HG02981 (cell line): Measurements from ENCODE around the gene PARD6A.
"Not testable (repeated sequence)": the region's sequence is repeated elsewhere in the genome, so short reads cannot be mapped to it uniquely, and the experiment has no call there.

Experiments used
- ATAC-seq: cut with Tn5 transposase; IDR thresholded peaks from one replicate; pipeline ENCODE4 v1.9.1; 2021; ENCODE audit warnings: mild to moderate bottlenecking, moderate library complexity; ENCODE audit not compliant: unreplicated experiment

The PARD6A gene

GRCh38 chr16:67679935-67680897 lies 19.5 kb downstream of the PARD6A start:
- no peak for ATAC-seq

DNA sequence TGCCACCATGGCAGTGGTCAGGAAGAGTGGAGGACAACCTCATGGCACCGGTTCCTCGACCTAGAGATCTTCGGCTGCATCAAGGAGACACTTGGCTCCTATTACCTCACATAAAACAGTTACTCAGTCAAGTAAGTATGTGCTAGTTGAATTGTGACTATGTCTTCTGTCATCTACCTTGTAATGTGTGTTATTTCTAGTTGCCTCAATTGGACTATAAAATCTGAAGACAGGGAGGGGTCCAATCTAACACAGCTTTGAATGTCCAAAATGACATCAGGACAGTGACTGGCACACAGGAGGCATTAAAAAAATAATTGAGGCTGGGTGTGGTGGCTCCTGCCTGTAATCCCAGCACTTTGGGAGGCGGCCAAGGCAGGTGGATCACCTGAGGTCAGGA lies 23.0 kb downstream of the PARD6A start:
- no peak for ATAC-seq

GRCh38 chr16:67685388-67686112 lies 24.8 kb downstream of the PARD6A start:
- ATAC-seq, result no peak

DNA sequence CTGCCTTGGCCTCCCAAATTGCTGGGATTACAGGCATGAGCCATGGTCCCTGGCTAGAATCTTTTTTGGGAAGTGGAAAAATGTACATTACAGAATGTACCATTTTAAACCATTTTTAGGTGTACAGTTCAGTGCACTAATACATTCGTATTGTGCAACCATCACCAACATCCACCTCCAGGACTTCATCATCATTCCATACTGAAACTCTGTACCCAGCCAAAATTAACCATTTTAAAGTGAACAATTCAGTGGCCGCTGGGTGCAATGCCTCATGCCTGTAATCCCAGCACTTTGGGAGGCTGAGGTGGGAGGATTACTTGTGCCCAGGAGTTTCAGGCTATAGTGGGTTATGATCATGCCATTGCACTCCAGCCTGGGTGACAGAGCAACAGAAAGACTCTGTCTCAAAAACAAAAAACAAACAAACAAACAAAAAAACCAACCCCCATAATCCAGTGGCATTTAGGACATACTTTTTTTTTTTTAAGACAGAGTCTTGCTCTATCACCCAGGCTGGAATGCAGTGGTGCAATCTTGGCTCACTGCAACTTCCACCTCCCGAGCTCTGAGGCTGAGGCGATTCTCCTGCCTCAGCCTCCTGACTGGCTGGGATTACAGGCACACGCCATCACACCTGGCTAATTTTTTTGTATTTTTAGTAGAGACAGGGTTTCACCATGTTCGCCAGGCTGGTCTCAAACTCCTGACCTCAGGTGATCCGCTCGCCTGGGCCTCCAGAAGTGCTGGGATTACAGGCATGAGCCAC lies 32.9 kb downstream of the PARD6A start:
- not testable (repeated sequence) for ATAC-seq

DNA sequence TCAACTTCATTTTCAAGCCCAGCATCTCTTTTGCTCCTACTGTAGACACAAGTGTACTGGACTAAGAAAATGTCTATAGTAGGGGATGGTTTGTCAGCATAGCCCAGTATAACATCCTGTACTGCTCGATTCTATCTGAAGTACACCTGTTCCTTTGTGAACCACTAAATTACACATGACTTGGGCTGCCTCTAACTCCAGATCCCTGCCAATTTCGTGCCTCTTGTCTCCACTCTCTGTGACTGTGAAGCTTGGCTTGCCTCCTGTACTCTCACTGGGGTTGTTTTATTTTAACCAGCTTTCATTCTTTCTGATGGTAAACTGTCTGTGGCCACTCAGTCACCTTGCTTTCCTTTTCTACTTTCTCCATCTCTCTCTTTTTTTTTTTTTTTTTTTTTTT lies 33.9 kb downstream of the PARD6A start:
- ATAC-seq, result no peak

DNA sequence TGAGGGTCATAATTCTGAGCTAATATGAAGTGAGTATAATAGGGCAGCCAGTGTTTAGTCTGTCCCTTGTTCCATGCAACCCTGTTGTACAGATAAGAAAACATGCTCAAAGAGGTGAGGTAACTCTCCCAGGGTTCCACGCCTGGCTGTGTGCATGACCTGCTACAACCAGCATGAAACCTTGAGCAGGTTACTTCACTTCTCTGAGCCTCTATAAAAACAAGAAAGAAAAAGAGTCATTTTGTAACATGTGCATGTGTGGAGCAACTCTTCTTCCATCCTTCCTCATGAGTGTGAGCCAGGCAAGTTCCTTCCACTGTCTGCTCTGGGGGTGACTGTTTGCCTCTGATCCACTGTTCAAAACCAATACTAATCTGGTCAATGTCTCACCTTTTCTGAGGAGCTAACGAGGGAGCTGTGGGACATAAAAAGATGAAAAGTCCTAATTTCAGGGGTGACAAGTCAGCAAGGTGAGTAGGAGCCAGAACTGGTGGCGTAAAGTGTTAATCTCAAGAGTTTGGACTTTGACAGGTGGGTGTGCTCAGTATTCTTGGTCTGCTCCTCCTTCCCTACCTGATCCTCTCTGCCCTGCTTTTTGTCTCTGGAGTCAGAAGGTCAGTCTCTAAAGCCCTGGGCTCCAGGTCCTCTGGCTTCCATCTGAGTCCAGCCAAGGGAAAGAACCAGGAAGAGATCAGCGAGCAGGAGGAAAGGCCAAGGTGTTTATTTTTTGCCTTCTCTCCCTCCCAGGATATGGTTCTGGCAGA lies 36.8 kb downstream of the PARD6A start:
- ATAC-seq, result no peak

DNA sequence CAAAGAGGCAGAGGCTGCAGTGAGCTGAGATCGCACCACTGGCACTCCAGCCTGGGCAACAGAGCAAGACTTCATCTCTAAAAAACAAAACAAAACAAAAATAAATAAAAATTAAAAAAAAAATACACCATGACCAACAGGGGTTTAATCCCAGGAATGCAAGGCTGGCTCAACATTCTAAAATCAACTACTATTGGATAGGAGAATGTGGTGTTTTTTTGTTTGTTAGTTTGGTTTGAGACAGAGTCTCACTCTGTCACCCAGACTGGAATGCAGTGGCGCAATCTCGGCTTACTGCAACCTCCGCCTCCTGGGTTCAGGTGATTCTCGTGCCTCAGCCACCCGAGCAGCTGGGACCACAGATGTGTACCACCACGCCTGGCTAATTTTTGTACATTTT lies 38.5 kb downstream of the PARD6A start:
- no peak for ATAC-seq

GRCh38 chr16:67701420-67701819 lies 40.7 kb downstream of the PARD6A start:
- ATAC-seq, result no peak

- no peak for ATAC-seq
Measured at GRCh38 chr16:67702130-67702529, 41.4 kb downstream of the PARD6A start.

DNA sequence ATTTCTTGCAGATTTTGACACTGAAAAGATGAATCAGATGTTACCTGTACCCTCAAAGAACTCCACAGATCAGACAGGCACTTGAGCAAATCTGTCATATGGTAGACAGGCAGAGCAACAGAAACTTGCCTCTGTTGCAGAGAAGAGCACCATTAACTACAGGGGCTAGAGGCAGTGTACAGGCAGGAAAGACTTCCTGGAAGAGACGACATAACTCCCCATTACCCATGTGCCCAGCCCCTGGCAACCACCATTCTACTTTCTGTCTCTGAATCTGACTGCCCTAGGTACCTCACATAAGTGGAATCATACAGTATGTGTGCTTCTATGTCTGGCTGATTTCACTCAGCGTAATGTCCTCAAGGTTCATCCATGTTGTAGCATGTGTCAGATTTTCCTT lies 42.9 kb downstream of the PARD6A start:
- ATAC-seq, result no peak

- ATAC-seq, result no peak
Measured at GRCh38 chr16:67704110-67704509, 43.4 kb downstream of the PARD6A start.

- no peak for ATAC-seq
Measured at GRCh38 chr16:67707210-67707609, 46.5 kb downstream of the PARD6A start.

GRCh38 chr16:67707790-67708189 lies 47.0 kb downstream of the PARD6A start:
- no peak for ATAC-seq

- ATAC-seq, result no peak
Measured at GRCh38 chr16:67708368-67708771, 47.6 kb downstream of the PARD6A start.

DNA sequence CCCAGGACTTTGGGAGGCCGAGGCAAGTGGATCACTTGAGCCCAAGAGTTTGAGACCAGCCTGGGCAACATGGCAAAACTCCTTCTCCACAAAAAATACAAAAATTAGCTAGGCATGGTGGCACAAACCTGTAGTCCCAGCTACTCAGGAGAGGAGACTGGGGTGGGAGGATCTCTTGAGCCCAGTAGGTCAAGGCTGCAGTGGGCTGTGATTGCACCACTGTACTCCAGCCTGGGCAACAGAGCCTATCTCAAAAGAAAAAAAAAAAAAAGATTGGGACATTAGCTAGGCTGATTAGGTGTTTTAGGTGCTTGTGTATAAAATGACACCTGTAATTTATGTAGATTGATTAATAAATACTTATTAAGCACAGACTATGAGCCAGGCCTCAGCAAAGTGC lies 48.3 kb downstream of the PARD6A start:
- no peak for ATAC-seq

- no peak for ATAC-seq
Measured at GRCh38 chr16:67710607-67711006, 49.8 kb downstream of the PARD6A start.
